ENCODE measurements around the gene INPP4B.
A peak's percentile ranks its signal among the peaks of the same experiment; 100 is the strongest.

INPP4B gene

DNA sequence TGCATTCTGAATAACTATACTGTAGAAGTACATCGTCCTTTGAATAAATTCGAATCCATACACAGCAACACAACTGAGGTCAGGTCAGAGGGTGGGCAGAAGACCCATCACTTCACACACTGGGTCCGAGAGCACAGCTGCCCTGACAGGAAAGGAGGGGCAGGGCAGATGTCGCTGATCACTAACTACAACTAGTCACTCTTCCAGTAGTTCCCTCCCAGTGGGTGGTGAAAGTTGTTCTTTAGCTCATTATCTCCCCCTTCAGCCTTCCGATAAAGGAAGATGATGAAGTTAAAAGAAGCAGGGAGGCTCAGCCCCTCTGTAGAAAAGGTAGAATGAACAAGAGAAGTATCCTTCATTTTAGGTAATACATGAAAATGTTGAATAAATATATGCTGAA is 278.9 kb downstream of the INPP4B start:
- no peak for DNase-seq

GRCh38 chr4:142566777-142567176 is 279.3 kb downstream of the INPP4B start:
- no peak for DNase-seq

GRCh38 chr4:142566243-142566642 is 279.9 kb downstream of the INPP4B start:
- no peak for DNase-seq

- no peak for DNase-seq
Observed at GRCh38 chr4:142565771-142566170, 280.3 kb downstream of the INPP4B start.

DNA sequence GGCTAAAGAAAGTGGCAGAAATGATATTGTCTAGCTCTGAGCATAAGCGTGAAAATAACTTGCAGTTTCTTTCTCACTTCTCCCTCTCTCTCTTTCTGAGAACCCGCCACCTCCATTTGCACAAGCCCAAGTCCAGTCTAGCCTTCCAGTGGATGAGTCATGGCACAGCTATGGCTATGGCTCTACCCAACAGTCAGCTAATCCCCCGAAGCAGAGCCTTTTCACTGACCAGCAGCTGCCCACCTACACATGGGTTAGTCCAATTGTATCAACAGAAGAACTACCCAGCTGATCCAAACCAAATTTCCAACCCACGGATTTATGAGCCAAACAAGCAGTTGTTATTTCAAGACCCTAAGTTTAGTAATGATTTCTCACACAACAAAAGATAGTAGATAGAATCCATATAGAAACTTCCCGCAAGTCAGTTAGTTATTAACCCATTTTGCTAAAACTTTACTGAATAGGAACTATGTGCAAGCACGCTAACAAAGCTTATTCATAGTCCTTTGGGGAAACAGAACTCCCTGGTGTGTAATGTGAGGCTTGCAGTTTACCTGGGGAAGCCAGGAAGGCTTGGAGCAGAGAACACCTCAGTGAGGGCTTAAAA is 282.3 kb downstream of the INPP4B start:
- no peak for DNase-seq

DNA sequence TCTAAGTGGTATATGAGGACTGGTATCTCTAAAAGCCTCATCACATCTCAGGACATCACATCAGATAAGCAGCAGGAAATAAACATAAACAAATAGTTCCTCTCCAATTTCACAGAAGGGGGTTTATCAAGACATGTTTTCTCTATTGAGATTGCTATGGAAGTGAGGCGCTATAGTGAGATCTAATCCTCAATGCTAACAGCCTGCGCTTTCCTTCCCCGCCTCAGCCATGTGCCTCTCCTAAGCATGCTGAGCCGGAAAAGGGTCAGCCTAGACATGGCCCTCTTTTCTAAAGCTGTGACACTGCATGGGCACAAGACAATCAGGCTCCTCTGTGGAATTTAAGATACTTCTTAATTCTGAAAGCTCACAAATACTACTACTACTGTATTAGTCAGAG is 286.1 kb downstream of the INPP4B start:
- no peak for DNase-seq

DNA sequence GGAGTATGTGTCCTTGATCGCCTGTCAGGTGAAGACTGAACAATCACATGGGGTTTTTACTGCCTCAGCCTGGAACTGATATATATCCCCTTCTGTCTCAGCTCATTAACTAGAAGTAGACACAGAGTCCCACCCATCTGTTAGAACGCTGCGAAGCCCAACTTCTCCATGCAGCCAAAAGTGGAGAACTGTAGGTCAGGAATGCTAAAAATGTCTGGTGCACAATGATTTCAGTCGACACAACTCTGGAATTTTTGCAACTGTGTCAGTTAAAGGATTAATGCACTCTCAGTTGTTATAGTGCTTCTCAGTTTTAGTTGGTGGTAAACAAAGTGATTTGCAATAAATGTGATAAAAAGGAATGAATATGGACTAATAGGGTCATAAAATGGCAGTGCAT is 287.2 kb downstream of the INPP4B start:
- DNase-seq = peak; percentile 35

DNA sequence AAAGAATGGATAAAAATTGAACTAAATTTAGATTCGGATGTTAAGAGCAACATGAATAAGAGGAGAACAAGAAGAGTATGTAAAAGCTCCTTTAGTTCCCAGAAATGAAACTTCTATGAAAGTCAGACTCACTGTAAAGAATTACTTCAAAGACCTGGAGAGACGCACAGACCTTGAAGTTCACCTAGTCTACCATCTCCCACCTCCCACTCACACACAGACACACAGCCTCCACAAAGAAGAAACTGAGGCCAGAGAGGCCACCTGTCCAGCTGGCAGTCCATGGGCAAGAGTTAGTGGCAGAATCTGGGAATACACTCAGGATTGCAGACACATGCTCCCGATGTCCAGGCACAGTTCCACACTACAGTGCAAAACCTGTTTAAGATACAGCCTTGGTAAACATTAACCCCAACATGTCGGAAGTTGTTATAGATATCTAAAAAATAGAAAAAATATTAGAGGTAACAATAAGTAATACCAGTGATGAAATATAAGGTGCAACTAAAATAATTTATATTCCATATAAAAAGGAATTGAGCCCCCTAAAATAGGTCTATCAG is 288.8 kb downstream of the INPP4B start:
- no peak for DNase-seq

GRCh38 chr4:142556570-142557238 is 289.4 kb downstream of the INPP4B start:
- no peak for DNase-seq

DNA sequence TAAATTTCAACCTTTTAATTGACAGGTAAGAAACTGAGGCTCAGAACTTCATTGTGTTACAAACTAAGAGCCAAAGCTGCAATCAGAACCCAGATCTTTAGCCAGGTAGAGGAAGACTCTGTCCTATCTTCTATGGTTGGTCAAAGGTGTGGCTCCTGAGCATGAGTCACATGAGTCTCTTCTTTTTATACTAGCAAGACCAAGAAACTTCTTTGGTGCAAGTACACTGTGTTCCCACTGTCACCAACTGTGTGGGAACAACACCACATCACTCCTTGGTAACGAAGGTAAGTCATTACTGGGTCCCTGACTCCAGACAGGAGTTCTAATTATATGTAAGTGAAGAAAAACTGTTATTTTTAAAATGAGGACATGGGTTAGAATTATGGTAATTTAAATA is 290.1 kb downstream of the INPP4B start:
- DNase-seq = no peak

DNA sequence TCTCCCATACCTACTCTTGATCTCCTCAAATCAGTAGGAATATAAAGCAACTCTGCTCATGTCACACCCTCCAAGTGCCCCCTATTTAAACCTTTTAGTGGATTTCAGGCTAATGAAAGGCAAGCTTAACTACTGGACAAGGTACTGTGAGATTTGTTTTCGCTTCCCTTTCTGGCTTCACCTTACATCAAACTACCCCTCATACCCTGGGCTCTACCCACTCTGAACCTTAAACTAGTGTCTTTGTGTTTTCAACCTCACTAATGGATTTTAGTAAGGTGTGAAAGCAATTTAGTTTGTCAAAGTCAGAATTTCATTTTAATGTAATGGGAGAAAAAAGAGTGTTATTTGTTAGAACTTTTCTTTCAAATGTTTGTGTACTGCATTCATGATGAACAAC is 291.7 kb downstream of the INPP4B start:
- no peak for DNase-seq

- peak; percentile 36 for DNase-seq
Observed at GRCh38 chr4:142551517-142552305, 294.4 kb downstream of the INPP4B start.

- DNase-seq = peak; percentile 32
Observed at GRCh38 chr4:142550965-142551364, 295.1 kb downstream of the INPP4B start.

DNA sequence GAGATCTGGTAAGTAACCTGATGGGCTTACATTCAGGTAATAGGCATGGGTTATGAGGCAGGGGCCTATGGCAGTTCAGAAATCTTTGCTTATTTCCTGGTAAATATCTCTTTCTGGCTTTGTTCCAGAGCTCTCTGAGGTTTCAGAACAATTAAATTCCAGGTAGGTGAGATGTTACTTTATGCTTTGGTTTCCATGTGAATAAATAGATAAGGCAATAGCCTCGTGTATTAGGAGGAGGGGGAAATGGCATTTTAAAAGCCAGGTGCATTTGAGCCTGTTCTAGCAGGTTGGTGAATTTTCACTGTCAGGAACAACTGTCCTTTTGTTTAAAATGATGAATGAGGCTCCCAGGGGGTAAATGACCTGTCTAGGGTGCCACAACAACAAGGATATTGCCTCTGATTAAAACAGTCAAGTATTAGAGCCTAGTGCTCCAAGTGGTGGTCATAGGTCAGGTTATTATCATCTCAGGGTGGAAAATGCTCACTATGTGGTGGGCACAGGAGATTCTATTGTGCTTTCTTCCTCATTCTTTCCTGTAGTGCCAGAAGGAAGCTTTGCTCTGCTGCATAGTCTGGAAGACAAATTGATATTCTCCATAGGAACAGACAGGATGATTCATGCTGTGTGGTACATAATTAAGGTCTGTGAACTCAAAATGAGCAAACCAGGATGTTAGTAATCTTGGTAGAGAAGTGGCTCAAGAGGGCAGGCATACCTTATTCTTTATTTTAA is 296.2 kb downstream of the INPP4B start:
- DNase-seq = peak; percentile 67

DNA sequence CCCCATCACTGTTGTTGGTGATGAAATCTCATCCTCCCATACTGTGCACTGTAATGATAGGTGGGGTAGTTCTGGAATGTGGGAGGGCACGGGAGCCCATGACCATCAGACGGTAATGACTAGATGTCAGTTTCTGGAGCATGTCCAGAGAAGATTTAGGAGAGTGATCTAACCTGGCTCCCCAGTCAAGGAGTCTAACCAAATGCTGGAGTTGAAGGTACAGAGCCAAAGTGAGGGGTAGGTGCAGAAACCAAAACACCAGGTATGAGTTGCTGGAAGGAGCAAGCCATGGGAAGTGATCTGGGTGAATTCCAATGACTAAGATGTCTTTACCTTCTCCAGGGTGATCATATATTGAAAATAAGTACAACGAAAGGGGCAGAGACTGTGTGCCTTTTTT is 296.9 kb downstream of the INPP4B start:
- no peak for DNase-seq

DNA sequence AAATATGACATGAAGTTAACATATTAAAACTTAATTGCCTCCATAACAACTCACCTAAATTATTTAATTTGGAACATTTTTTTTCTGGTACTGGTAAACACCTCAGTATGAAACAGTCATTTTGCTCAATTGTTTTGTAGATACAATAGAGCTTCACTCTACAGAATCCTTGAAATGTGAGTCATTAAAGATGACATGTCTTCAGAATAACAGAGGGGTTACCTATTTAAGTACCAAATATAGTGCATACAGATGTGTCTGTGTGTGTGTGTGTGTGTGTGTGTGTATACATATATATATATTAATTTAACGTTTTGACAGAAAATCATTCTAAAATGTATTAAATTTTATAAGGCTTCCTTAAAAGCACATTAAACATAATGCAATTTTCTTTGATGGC is 297.6 kb downstream of the INPP4B start:
- DNase-seq = no peak

DNA sequence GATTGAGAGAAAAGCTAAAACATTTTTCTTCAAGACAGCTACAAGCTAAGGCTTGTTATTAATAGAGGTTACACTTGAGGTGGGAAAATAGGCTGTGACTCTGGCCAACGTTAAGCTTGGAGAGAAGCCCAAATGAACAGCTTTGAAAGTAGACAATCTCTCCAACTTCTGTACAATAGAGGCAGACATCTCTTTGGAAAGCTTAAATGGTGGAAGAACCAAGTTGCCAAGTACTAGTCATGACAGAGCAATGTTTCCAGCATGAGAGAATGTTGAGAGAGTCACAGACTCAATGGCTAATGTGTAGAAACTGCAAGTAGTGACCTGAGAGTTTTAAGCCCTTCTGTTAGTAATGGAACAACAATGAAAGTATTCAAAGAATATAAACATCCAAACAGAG is 298.1 kb downstream of the INPP4B start:
- DNase-seq = peak; percentile 92

GRCh38 chr4:142544594-142544993 is 301.5 kb downstream of the INPP4B start:
- DNase-seq = no peak

DNA sequence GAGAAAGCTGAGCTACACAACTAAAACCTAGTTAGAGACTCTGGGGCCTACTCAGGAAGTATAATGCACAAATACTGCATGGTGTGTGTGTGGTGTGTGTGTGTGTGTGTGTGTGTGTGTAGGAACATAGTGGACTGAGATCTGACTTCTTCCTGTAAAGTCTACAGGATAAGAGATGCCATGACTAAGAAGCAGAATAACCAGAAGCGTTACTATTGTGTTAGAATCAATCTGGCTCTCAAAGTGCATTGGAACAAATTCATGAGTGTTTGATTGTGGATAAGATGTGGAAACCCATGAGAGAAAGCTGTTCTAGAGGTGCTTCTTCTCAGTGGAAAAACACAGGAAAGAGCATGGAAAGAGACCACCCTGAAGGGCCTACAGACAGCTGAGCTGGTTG is 302.1 kb downstream of the INPP4B start:
- DNase-seq = no peak

- DNase-seq = no peak
Observed at GRCh38 chr4:142540483-142540804, 305.7 kb downstream of the INPP4B start.

- DNase-seq = no peak
Observed at GRCh38 chr4:142539796-142540482, 306.2 kb downstream of the INPP4B start.

- DNase-seq = no peak
Observed at GRCh38 chr4:142535009-142535408, 311.1 kb downstream of the INPP4B start.

DNA sequence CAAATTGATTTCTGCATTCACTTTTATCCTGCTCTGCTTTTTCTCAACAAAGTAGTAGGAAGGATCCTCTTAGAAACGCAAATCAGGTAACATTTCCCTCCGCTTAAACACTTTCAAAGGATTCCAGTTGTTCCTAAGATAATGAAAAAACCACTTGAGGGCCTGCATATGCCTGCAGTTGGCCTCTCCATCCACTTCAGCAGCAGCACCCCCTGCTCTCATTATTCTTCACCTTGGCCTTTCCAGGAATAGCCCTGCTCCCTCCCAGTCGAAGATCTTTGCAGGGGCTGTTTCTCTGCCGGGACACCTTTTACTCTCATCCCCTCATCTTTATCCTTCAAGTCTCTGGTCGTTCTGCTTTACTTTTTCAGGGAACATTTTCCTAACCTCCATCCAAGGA is 314.0 kb downstream of the INPP4B start:
- DNase-seq = no peak

Data from NCI-H446 treated with DMSO at 0.1 percent for 48 hours (cell line).